ENCODE data around the gene MYOC.

MYOC gene

GRCh38 chr1:171674431-171675405, 22.2 kb upstream of the MYOC start:
- ATAC-seq (ENCODE audit: insufficient read depth, low read depth) (no peak), DNase-seq (no peak)
- no peak overlapping the region for H3K27ac ChIP-seq (ENCODE audit: low read length)
- H2AFZ ChIP-seq (ENCODE audit: low read depth, low read length) = no peak overlapping the region
- H3K4me3 ChIP-seq (ENCODE audit: low read depth in 1 of 2, low read length in 2 of 2) = no peak overlapping the region
- TF ChIP-seq CTCF (IDR thresholded peaks at IDR 0.05; ENCODE audit: borderline replicate concordance, extremely low read depth, low read length, poor library complexity, severe bottlenecking) (no peak), EZH2 (IDR thresholded peaks at IDR 0.05; ENCODE audit: borderline replicate concordance, low read depth, low read length, severe bottlenecking) (no peak)
- H3K9ac ChIP-seq (ENCODE audit: low read depth, low read length) = no peak overlapping the region
- no peaks in the 10 kb centered on the region for H3K79me2 ChIP-seq (ENCODE audit: insufficient read depth, low read length)
- no peak overlapping the region for H3K4me2 ChIP-seq (ENCODE audit: insufficient read depth, low read length)
- H3K27me3 ChIP-seq (ENCODE audit: insufficient read depth, low read length, poor library complexity) = peaks cover 3% of the 10 kb centered on the region
- no peaks in the 10 kb centered on the region for H3K36me3 ChIP-seq (ENCODE audit: insufficient read depth, low read length)
- H3K4me1 ChIP-seq (ENCODE audit: insufficient read depth, low read length) = no peaks in the 10 kb centered on the region
- no peaks in the 10 kb centered on the region for H4K20me1 ChIP-seq (ENCODE audit: insufficient read depth, low read length)
- H3K9me3 ChIP-seq (ENCODE audit: insufficient read depth, low read length, severe bottlenecking) = no peaks in the 10 kb centered on the region

DNA sequence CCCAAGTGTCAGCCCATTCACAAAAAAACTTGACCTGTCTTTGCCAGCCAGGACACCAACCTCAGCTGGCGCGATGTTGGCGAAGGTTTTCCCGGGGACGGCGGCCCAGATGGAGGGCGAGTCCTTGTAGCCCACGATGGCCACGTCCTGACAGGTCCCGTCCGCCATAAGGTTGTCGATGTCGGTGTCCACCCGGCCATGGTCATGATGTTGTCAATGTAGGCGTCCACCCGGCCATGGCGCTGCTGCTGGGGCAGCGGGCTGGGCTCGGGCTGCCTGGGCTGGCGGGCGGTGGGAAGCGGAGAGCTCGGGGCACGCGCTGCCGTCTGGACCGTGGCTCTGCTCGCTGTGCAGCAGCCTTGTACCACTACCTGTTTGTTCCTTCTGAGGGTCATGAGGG, 18.3 kb upstream of the MYOC start:
- DNase-seq = no peak
- H3K79me2 ChIP-seq (ENCODE audit: insufficient read depth, low read length) = no peaks in the 10 kb centered on the region
- no peak for ATAC-seq (ENCODE audit: insufficient read depth, low read depth)
- H3K4me3 ChIP-seq (ENCODE audit: low read depth in 1 of 2, low read length in 2 of 2) = no peak overlapping the region
- H3K9me3 ChIP-seq (ENCODE audit: insufficient read depth, low read length, severe bottlenecking) = no peaks in the 10 kb centered on the region
- no peaks in the 10 kb centered on the region for H3K36me3 ChIP-seq (ENCODE audit: insufficient read depth, low read length)
- no peaks in the 10 kb centered on the region for H3K4me1 ChIP-seq (ENCODE audit: insufficient read depth, low read length)
- TF ChIP-seq CTCF (IDR thresholded peaks at IDR 0.05; ENCODE audit: borderline replicate concordance, extremely low read depth, low read length, poor library complexity, severe bottlenecking) (no peak), EZH2 (IDR thresholded peaks at IDR 0.05; ENCODE audit: borderline replicate concordance, low read depth, low read length, severe bottlenecking) (no peak)
- no peak overlapping the region for H3K27ac ChIP-seq (ENCODE audit: low read length)
- H3K4me2 ChIP-seq (ENCODE audit: insufficient read depth, low read length) = no peak overlapping the region
- no peak overlapping the region for H3K9ac ChIP-seq (ENCODE audit: low read depth, low read length)
- no peaks in the 10 kb centered on the region for H4K20me1 ChIP-seq (ENCODE audit: insufficient read depth, low read length)
- H3K27me3 ChIP-seq (ENCODE audit: insufficient read depth, low read length, poor library complexity) = peaks cover 3% of the 10 kb centered on the region
- H2AFZ ChIP-seq (ENCODE audit: low read depth, low read length) = no peak overlapping the region

DNA sequence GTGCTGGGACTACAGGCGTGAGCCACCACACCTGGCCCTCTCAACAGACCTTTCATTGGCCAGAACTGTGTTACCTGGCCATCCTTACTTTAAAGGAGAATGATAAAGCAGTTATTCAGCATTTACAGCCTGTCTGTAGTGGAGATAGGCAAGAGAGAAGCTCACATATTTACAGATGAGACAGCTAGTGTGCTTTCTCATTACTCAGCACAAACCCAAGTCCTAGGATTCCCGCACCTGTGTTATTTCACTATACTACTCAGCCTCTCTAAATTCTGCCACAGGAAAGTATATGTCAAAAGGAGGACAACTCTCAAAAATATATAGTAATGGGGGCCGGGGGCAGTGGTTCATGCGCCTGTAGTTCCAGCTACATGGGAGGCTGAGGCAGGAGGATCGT, 15.9 kb upstream of the MYOC start:
- Histone ChIP-seq H3K79me2 (ENCODE audit: insufficient read depth, low read length) (no peaks in the 10 kb centered on the region), H2AFZ (ENCODE audit: low read depth, low read length) (no peak overlapping the region), H3K36me3 (ENCODE audit: insufficient read depth, low read length) (no peaks in the 10 kb centered on the region), H4K20me1 (ENCODE audit: insufficient read depth, low read length) (no peaks in the 10 kb centered on the region), H3K27ac (ENCODE audit: low read length) (no peak overlapping the region), H3K9me3 (ENCODE audit: insufficient read depth, low read length, severe bottlenecking) (no peaks in the 10 kb centered on the region), H3K27me3 (ENCODE audit: insufficient read depth, low read length, poor library complexity) (no peaks in the 10 kb centered on the region), H3K4me3 (ENCODE audit: low read depth in 1 of 2, low read length in 2 of 2) (no peak overlapping the region), H3K4me2 (ENCODE audit: insufficient read depth, low read length) (no peak overlapping the region), H3K9ac (ENCODE audit: low read depth, low read length) (no peak overlapping the region), H3K4me1 (ENCODE audit: insufficient read depth, low read length) (no peaks in the 10 kb centered on the region)
- TF ChIP-seq EZH2 (IDR thresholded peaks at IDR 0.05; ENCODE audit: borderline replicate concordance, low read depth, low read length, severe bottlenecking) = no peak
- ATAC-seq (ENCODE audit: insufficient read depth, low read depth) (no peak), DNase-seq (no peak)

DNA sequence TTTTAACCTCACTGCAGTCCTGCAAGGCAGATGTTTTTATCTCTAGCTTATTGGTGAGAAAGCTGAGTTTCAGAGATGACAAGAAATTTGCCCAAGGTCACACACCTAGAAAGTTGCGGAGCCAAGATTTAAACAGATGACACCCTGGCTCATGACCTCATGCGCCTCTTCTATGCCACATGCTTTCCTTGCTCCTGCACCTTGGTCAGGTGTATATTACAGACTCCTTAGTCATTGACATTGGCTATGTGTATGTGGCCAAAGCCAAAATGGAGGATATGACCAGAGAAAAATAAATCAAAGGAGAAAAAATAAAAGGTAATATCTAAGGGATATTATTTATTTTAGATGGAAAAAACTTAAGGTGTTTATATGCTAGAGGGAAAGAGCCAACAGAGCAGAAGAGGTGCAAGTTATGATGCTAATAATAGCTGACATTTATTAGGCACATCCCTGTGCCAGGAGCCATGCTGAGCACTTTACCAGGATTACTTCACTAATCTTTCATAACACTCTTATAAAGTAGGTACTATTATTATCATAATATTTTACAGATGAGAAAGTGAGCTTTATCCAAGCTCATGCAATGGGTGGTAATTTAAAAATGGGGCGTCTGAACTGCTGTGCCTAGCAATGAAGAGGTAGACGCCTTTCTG, 13.8 kb upstream of the MYOC start:
- Histone ChIP-seq H4K20me1 (ENCODE audit: insufficient read depth, low read length) (no peaks in the 10 kb centered on the region), H2AFZ (ENCODE audit: low read depth, low read length) (no peak overlapping the region), H3K9me3 (ENCODE audit: insufficient read depth, low read length, severe bottlenecking) (no peaks in the 10 kb centered on the region), H3K4me2 (ENCODE audit: insufficient read depth, low read length) (no peak overlapping the region), H3K27ac (ENCODE audit: low read length) (no peak overlapping the region), H3K79me2 (ENCODE audit: insufficient read depth, low read length) (no peaks in the 10 kb centered on the region), H3K9ac (ENCODE audit: low read depth, low read length) (no peak overlapping the region), H3K4me3 (ENCODE audit: low read depth in 1 of 2, low read length in 2 of 2) (no peak overlapping the region), H3K36me3 (ENCODE audit: insufficient read depth, low read length) (no peaks in the 10 kb centered on the region), H3K27me3 (ENCODE audit: insufficient read depth, low read length, poor library complexity) (no peaks in the 10 kb centered on the region), H3K4me1 (ENCODE audit: insufficient read depth, low read length) (no peaks in the 10 kb centered on the region)
- no peak for ATAC-seq (ENCODE audit: insufficient read depth, low read depth)
- no peak for DNase-seq
- TF ChIP-seq EZH2 (IDR thresholded peaks at IDR 0.05; ENCODE audit: borderline replicate concordance, low read depth, low read length, severe bottlenecking) = no peak
- no peak for TF ChIP-seq CTCF (IDR thresholded peaks at IDR 0.05; ENCODE audit: borderline replicate concordance, extremely low read depth, low read length, poor library complexity, severe bottlenecking)

Data from DND-41 (cell line).